Body of pancreas (tissue), 4 donors: ENCODE results near the gene SH2D3C. TPM values are rescaled to one million over a fixed set of nuclear protein-coding genes. Genes with fewer than 3 reads are reported as not detected.

ENCODE experiments used
- ATAC-seq: fragments of 150-250 bp; one replicate; pipeline ENCODE4 v1.9.1; 2016
- DNase-seq, 4 donors: peaks; one replicate each; pipeline ENCODE4 v3.0.0-alpha.2; 2019
- H3K27ac ChIP-seq, 4 donors: fragments of 200-600 bp; sonication (generic); 1 replicate in 3 of 4; 2 replicates in 1 of 4; pipeline versions ENCODE4 v1.5.1 to v1.6.1; 2016 to 2019; ENCODE audit warnings: mild to moderate bottlenecking in 1 of 4, mixed read lengths in 1 of 4, moderate library complexity in 1 of 4
- H3K27me3 ChIP-seq, 2 donors: fragments of 200-600 bp; sonication (generic); one replicate each; pipeline ENCODE4 v1.6.0; 2016; ENCODE audit warnings: mild to moderate bottlenecking in 1 of 2
- H3K36me3 ChIP-seq, 2 donors: fragments of 200-600 bp; sonication (generic); replicated peaks in 1 of 2; 2 replicates each; pipeline ENCODE4 v1.5.1; 2016; ENCODE audit warnings: low read depth in 2 of 2; ENCODE audit not compliant: insufficient read depth in 1 of 2
- H3K4me1 ChIP-seq: fragments of 200-600 bp; sonication (generic); one replicate; pipeline ENCODE4 v1.6.0; 2016
- H3K4me3 ChIP-seq, 2 donors: fragments of 200-600 bp; sonication (generic); 1 replicate in 1 of 2; 2 replicates in 1 of 2; pipeline ENCODE4 v1.5.1; 2016 to 2019
- H3K9me3 ChIP-seq, 3 donors: fragments of 200-600 bp; sonication (generic); 1 replicate in 2 of 3; 2 replicates in 1 of 3; pipeline ENCODE4 v1.5.1; 2016
- CTCF ChIP-seq, 7 experiments: fragments of 450-650 bp in 4 of 7; fragments of 200-600 bp in 3 of 7; sonication (generic) in 3 of 7; IDR thresholded peaks; one replicate each; pipeline ENCODE4 v1.5.1; 2016 to 2019; ENCODE audit warnings: antibody characterized with exemption in 7 of 7
- POLR2A ChIP-seq, 3 donors: fragments of 450-650 bp; IDR thresholded peaks; one replicate each; pipeline ENCODE4 v1.6.1; 2016; ENCODE audit warnings: antibody characterized with exemption in 3 of 3, mild to moderate bottlenecking in 2 of 3
- WGBS, 2 donors: methylation state at CpG; one replicate each; pipeline ENCODE4 v1.1.5; 2017; 5-methylcytosine and 5-hydroxymethylcytosine counted together
- intact Hi-C: fragments of 100-400 bp; cut with DNase I; formaldehyde crosslinking; loops from one replicate; pipeline ENCODE4 v1.15.1; 2023
- total RNA-seq, 2 donors: library from RNA; depleted of rRNA; stranded (reverse); fragments of >200 nt; gene quantifications; one replicate each; pipeline ENCODE4 v1.1.0, GENCODE V29; 2016

Gene SH2D3C
- total RNA-seq, 2 donors from 2014 or later: 3.3 to 4.2 TPM

GRCh38 chr9:127822108-127822507, 43.6 kb upstream of the SH2D3C start:
- ATAC-seq: no peak
- Histone ChIP-seq H3K27me3 (no peaks in the 10 kb centered on the region), H3K4me1 (no peaks in the 10 kb centered on the region), H3K36me3 (no peaks in the 10 kb centered on the region), H3K4me3 (no peak overlapping the region), H3K27ac (no peak overlapping the region), H3K9me3 (no peaks in the 10 kb centered on the region)
- no peak for DNase-seq
- WGBS, 2 donors: 65 to 72% methylated on average over 4 of the region's 4 CpGs
- intact Hi-C loops: no loop called here
- TF ChIP-seq POLR2A (IDR thresholded peaks at IDR 0.05) (no peak), CTCF (IDR thresholded peaks at IDR 0.05) (no peak)

- H3K36me3 ChIP-seq: peaks cover under 1 to 10% of the 10 kb centered on the region in 2 donors
- TF ChIP-seq POLR2A (IDR thresholded peaks at IDR 0.05) (no peak), CTCF (IDR thresholded peaks at IDR 0.05) (no peak)
- no peak for DNase-seq
- no peak overlapping the region for H3K27ac ChIP-seq
- intact Hi-C loops: no loop called here
- H3K27me3 ChIP-seq: no peaks in the 10 kb centered on the region
- 86 to 91% methylated on average over 7 to 11 of the region's 11 CpGs for WGBS, 2 donors
- peaks cover 4% of the 10 kb centered on the region for H3K4me1 ChIP-seq
- ATAC-seq: no peak
- H3K4me3 ChIP-seq: no peak overlapping the region
- H3K9me3 ChIP-seq: no peaks in the 10 kb centered on the region
These were observed 40.1 kb upstream of the SH2D3C start for GRCh38 chr9:127818574-127818973.

- Histone ChIP-seq H3K27ac (no peak overlapping the region), H3K36me3 (peaks cover 7 to 15% of the 10 kb centered on the region in 2 donors), H3K9me3 (no peaks in the 10 kb centered on the region), H3K4me1 (peaks cover 4% of the 10 kb centered on the region), H3K4me3 (no peak overlapping the region), H3K27me3 (no peaks in the 10 kb centered on the region)
- TF ChIP-seq CTCF (IDR thresholded peaks at IDR 0.05): no peak
- no peak for TF ChIP-seq POLR2A (IDR thresholded peaks at IDR 0.05)
- 52 to 87% methylated on average over 2 to 17 of the region's 17 CpGs for WGBS, 2 donors
- intact Hi-C loops: no loop called here
- no peak for ATAC-seq
- no peak for DNase-seq
These were observed 39.5 kb upstream of the SH2D3C start for GRCh38 chr9:127817881-127818434.

GRCh38 chr9:127816728-127817127, 38.3 kb upstream of the SH2D3C start:
- Histone ChIP-seq H3K27ac (no peak overlapping the region), H3K9me3 (no peaks in the 10 kb centered on the region), H3K36me3 (peaks cover 12 to 18% of the 10 kb centered on the region in 2 donors), H3K4me1 (peaks cover 4% of the 10 kb centered on the region), H3K4me3 (no peak overlapping the region), H3K27me3 (no peaks in the 10 kb centered on the region)
- 97% methylated on average over 6 of the region's 8 CpGs; no CpG with 5 or more reads in 1 of the 2 donors for WGBS, 2 donors
- TF ChIP-seq POLR2A (IDR thresholded peaks at IDR 0.05): no peak
- no peak for TF ChIP-seq CTCF (IDR thresholded peaks at IDR 0.05)
- DNase-seq: no peak
- intact Hi-C loops: no loop called here
- ATAC-seq: no peak

GRCh38 chr9:127816362-127816725, 37.9 kb upstream of the SH2D3C start:
- ATAC-seq: no peak
- WGBS, 2 donors: 60 to 67% methylated on average over 1 to 3 of the region's 3 CpGs
- H3K27me3 ChIP-seq: no peaks in the 10 kb centered on the region
- no peak for DNase-seq
- no peaks in the 10 kb centered on the region for H3K9me3 ChIP-seq
- no peak for TF ChIP-seq CTCF (IDR thresholded peaks at IDR 0.05)
- intact Hi-C loops: no loop called here
- H3K4me3 ChIP-seq: no peak overlapping the region
- peak overlapping the region in 1 of 4 donors; percentile 1 for H3K27ac ChIP-seq
- H3K4me1 ChIP-seq: peaks cover 4% of the 10 kb centered on the region
- peaks cover 12 to 18% of the 10 kb centered on the region in 2 donors for H3K36me3 ChIP-seq
